HT1080 (cell line): Measurements from ENCODE around the gene CFAP107. TPM values are rescaled to one million over a fixed set of nuclear protein-coding genes. Genes with fewer than 3 reads are reported as not detected.
"Not testable (repeated sequence)": the region's sequence is repeated elsewhere in the genome, so short reads cannot be mapped to it uniquely, and the experiment has no call there.

Source experiments
- DNase-seq: peaks from one replicate; pipeline ENCODE4 v3.0.0-alpha.2; 2015; ENCODE audit warnings: low read depth
- polyA plus RNA-seq, 2 experiments: library from polyadenylated mRNA; depleted of rRNA; stranded (reverse); fragments of >200 nt; gene quantifications; 2 replicates each; pipeline ENCODE4 v1.2.3, GENCODE V29; 2015
- total RNA-seq: library from RNA; depleted of rRNA; stranded (reverse); fragments of >200 nt; shearing (Covaris generic); gene quantifications from 2 replicates; pipeline ENCODE4 v1.2.3, GENCODE V29; 2014; rRNA removed

CFAP107 gene, protein sequence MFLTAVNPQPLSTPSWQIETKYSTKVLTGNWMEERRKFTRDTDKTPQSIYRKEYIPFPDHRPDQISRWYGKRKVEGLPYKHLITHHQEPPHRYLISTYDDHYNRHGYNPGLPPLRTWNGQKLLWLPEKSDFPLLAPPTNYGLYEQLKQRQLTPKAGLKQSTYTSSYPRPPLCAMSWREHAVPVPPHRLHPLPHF
- total RNA-seq, result not detected in 2 replicates
- polyA plus RNA-seq (2015; cell fraction: cytosol; rRNA removed), result not detected in 2 replicates
- not detected in 2 replicates for polyA plus RNA-seq (2015; cell fraction: nucleus; rRNA removed)

DNA sequence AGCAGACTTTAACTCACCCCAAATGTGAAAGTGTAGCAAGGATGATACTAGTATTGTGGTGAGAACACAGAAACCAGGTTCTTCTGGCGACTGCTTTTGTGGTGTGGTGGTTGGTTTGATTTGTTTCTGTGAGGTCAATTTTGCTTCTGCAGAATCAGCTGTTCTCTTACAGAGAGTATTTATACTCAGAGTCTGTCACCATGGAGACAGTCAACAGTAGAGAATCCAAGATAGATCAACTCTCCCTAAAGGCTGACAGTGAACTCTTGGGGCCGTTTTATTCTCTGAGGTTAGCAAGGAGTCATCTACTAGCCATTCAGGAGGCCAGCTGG lies at the start of gene CFAP107:
CFAP107 (plus strand) TSS at position 209 of the 332 bp plus-strand sequence. CDS start 231 bp downstream, outside the sequence.
- DNase-seq, result no peak

DNA sequence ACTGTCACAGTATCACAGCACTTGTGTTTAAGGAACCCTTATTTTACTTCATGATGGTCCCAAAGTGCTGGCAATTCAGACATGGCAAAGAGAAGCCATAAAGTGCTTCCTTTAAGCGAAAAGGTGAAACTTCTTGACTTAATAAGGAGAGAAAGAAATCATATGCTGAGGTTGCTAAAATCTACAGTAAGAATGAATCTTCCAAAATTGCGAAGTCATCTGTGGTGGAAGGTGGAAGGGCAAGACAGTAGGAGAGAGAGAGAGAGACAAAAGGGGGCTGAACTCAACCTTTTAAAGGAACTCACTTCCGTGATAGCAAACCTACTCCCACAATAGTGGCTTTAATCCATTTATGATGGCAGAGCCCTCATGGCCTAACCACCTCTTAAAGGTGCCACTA lies 49.3 kb upstream of the CFAP107 start:
- DNase-seq, result no peak

DNA sequence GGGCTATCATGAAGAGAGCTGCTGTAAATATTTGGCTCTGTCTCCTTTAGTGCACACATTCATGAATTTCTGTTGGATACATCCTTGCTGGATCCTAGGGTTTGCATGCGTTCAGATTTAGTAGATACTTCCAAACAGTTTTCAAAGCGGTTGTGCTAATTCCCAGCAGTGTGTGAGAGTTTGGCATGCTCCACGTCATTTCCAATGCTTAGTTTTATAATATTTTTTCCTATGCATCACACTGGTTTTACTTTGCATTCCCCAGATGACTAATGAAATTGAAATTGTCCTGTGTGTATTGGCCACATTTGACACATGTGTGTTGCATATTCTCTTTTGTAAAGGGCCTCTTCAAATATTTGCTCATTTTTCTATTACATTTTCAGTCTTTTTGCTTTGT lies 48.6 kb upstream of the CFAP107 start:
- DNase-seq, result no peak

DNA sequence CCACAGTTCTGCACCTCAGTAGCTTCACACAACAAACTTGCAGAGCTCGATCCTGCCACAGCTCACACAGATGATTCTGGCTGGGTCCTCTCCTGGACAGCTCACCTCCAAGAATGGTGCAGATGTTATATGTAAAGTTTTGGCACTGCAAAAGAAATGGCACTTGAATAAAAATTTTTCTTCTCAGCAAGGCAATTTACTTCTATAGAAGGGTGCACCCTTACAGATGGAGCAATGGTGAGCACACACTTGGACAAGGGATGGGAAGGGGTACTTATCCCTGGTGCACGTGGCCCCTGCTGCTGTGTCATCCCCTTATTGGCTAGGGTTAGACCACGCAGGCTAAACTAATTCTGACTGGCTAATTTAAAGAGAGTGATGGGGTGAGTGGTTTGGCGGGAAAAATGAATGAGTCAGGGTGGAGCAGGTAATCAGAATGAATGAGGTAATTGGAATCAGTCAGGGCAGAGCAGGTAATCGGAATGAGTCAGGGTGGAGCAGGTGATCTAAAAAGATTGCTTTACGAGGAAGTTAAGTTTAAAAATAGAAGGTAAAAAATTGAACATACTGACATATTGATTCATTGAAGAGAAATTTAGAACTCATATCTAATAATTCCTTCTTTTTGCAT lies 42.1 kb upstream of the CFAP107 start:
- no peak for DNase-seq

DNA sequence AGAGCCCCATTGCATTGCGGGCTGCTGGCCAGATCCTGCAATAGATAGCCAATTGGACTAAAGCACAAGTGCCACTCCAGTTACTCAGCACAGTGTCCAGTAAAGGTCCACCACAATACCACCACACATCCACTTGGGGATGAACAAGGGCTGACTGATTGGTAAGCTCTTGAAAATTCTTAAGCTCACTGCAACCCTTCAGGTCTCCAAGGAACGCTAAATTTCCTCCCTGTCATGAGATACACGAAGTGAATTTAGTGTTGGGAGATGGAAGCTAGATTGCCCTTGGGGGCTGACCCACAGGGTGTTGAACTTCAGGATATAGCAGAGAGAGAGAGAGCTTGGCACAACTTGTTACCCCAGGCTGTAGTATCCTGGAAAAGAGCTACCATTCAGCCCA lies 39.9 kb upstream of the CFAP107 start:
- DNase-seq, result no peak

DNA sequence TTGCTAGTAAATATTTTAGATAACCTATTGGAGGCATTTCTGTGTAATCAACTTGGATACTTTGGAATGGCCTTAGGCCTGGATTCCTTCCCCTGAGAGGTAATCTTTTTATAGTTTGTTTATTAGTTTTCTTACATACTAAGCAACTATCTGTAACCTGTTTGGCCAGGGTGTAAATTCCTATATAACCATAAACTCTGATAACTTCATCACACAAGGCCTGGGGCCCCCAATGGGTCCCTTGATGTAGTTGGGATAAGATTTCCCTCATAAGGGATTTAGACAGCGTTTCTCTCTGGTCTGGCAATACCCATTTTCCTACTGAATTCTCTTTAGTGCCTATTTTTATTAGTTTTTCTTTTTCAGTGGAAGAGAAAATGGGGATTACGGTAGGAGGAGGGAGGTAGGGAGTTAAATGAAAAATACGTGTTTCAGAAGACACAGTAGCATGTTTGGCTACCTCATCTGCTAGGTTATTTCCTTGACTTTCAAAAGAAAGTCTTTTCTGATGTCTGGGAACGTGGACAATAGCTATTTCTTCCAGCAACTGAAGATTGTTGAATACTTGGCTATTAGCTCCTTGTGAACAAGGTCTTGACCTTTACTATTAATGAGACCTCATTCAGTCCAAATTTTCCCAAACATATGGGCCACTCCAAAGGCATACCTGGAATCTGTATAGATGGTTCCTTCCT lies 37.5 kb upstream of the CFAP107 start:
- DNase-seq, result no peak

DNA sequence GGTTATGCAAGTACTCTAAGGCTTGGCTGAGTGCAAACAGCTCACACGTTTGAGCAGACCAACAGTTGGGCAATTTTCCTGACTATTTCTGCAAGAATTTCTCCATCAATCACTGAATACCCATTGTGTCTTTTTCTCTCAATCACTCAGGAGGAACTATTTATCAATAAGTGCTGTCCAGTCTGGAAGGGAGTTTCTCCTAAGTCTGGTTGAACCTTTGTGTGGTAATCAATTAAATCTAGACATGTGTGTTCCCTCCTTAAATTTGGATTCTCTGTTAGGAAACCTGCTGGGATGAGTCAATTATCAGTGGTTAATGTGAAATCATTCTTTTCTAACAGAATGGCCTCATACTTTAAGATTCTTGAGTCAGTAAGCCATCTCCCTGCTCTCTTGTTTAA lies 36.9 kb upstream of the CFAP107 start:
- DNase-seq, result no peak

DNA sequence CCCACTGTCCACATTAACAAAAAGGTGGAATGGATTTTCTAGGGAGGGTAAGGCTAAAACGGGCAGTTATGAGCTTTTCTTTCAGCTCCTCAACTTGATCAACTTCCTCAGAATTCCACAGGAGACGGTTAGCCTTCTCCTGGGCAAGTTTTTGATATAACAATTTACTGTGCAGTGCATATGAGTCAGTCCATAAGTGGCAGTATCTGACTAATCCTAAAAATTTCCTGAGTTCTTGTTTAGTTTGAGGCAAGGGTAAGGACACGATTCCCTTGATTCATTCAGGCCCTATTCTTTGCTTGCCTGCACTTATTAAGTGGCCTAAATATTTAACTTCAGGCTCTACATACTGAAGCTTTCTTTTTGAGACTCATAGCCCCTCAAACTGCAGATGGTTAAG lies 36.3 kb upstream of the CFAP107 start:
- peak; percentile 42 for DNase-seq

DNA sequence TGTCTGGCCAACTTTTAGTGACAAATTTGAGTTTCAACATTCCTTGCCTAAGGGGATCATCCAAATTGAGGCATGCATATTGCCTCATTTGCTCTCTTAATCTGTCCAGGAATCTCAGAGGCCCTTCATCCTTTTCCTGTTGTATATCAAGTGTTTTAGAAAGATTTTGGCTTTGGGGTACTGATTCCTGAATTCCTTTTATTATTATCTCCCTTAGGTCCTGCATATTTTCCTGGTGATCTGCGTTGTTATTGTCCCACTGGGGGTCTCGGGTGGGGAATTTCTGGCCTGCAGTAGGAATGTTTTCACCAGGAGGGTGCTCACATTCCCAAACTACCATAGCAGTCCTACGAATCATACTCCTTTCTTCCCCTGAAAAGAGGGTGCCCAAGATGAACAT lies 34.5 kb upstream of the CFAP107 start:
- no peak for DNase-seq

DNA sequence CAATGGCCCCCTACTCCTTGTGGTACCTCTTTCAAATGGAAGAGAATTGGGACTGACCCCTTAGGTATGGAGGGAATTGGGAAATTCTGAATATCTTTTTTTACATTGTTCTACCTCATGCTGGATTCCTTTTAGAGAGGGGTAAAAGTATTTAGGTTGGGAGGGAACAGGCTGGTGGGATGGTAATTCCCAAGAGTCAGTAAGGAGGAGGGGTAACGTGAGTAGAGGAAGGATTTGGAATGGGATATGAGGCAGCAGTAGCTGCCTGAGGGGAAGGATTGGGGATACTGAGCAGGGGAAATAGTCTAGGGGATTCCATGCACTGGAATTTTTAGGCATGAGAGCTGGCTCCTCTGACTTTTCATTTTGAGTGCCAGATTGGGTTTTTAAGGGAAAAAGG lies 33.9 kb upstream of the CFAP107 start:
- no peak for DNase-seq

DNA sequence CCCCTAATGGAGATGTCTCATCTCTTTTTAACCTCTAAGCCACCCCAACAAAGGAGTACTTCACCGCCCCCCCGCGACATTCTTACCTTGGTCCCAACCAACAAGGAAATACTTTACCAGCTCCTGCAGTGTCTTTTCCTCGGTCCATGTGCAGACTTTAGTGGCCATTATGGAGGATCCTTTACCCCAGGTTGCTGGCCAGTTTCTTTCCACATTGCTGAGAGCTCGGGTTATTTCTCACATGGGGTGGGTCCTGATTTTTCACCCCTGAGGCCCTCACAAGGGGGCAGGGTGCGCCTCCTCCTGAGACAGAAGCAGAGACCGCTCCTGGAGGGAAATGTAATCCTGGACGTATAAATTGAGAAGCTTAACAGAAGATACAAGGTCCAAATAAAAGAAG lies 33.1 kb upstream of the CFAP107 start:
- no peak for DNase-seq

DNA sequence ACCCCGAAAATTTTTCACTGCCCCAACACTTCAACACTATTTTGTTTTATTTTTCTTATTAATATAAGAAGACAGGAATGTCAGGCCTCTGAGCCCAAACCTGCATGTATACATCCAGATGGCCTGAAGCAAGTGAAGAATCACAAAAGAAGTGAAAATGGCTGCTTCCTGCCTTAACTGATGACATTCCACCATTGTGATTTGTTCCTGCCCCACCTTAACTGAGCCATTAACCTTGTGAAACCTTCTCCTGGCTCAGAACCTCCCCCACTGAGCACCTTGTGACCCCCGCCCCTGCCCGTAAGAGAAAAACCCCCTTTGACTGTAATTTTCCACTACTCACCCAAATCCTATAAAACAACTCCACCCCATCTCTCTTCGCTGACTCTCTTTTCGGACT lies 32.3 kb upstream of the CFAP107 start:
- DNase-seq, result not testable (repeated sequence)

DNA sequence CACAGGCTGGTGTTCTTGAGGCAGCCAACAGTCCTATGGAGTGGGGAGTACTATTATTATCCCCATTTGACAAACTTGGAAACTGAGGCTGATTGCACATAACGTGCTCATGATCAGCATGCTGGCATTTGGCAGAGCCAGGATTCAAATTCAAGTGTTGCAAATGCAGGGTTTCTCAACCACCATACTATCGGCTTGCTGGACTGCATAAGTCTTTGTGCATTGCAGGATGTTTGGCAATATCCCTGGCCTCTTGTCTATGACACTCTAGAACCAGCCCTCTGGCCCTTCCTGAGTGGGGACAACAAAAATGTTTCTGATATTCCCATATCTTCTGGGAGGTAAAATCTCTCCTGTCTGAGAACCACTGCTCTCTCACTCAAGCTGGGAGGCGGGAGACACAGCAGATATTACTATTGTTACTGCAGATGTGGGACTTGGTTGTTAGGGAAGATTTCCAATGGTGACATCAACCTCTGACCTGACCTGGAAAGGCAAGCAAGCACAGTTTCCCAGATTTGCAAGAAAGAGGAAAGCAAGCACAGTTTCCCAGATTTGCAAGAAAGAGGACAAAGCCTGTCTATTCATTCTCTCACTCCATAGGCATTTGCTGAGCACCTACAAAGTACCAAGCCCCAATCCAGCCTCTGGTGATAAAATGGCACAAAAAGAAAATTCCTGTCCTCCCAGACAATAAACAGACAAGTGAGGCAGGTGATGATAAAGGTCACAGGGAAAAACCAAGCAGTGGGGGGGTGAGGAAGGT lies 31.1 kb upstream of the CFAP107 start:
- DNase-seq, result no peak

DNA sequence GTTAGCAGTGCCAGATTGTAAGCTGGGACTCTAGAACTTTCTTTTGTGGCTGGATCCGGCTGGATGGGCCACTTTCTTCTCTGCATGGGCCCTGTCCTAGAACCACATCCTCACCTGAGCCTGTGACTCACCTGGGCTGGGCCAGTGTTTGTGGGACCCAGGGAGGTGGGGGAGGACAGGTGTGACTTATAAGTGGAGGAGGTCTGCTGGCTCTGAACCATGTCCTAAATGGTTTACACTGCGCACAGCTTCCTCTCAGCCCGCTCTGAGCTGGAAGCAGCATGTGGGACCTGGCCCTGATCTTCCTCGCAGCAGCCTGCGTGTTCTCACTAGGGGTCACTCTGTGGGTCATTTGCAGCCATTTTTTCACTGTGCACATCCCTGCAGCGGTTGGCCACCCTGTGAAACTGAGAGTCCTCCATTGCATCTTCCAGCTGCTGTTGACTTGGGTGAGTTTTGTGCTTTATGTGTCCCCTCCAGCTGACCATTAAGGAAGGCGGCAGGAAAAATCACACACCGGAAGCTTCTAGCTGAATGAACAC lies 30.0 kb upstream of the CFAP107 start, which contains the start of gene AADACL3:
AADACL3 (plus strand) TSS at position 215 of the 542 bp plus-strand sequence; CDS start at position 282, 67 bp downstream.
- no peak for DNase-seq

DNA sequence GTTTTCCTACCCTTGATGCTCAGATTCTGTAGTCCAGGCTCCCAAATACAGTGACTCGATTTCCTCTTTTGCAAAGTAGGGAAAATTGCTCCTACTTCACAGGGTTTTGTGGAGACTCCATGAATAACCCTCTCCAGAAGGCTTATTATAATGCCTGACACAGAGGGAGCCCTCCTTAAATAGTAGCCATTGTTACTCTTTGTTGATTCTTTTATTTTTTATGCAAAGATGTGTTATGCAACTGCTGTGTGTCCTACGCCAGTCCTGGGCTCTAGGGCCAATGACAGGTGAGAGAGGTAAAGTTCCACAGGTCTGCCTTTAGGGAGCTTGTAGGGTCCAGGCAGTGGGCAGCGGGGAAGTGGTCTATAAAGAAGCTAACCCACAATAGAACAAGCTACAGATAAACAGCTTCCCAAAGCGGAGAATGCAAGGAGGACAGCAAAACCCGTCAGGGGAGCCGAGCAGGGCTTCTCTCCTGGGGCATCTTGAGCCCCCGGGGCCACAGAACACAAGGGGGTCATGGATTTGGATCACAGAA lies 28.6 kb upstream of the CFAP107 start:
- no peak for DNase-seq

DNA sequence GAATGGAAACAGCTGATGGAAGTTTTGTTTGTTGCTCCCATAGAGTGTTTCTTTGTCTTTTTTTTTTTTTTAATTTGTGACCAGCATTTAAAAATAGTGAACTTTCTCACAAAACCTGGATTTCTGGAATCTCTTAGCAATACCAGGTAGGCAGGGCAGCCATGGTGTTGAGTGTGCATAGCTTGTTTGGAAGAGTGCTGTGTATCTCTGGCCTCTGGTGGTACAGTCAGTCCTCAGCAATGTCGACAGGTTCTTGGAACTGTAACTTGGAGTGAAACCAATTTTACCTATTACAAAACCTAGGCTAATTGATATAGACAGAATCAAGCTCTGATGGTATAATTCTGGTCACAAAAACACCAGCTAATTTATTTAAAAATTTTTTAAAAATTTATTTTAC lies 23.4 kb upstream of the CFAP107 start:
- DNase-seq, result no peak

DNA sequence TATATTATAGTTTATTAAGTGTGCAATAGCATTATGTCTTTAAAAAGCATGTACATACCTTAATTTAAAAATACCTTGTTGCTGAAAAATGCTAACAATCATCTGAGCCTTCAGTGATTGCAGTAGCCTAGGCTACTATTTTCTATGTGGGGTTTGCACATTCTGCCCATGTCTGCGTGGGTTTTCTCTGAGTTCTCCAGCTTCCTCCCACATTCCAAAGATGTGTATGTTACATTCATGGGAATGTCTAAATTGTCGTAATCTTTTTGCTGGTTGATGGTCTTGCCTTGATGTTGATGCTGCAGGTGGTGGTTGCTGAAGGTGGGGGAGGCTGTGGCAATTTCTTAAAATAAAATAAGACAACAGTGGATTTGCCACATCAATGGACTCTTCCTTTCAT lies 17.6 kb upstream of the CFAP107 start:
- no peak for DNase-seq

DNA sequence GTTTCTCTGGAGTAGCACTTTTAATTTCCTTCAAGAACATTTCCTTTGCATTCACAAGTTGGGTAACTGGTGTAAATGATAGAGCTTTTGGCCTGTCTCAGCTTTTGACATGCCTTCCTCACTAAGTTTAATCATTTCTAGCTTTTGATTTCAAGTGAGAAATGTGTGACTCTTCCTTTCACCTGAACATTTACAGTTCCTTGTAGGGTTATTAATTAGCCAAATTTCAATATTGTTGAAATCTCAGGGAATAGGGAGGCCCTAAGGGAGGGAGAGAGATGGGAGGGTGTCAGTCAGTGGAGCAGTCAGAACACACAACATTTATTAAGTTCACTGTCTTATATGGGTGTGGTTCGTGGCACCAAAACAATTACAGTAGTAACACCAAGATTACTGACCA lies 15.8 kb upstream of the CFAP107 start:
- DNase-seq, result no peak

DNA sequence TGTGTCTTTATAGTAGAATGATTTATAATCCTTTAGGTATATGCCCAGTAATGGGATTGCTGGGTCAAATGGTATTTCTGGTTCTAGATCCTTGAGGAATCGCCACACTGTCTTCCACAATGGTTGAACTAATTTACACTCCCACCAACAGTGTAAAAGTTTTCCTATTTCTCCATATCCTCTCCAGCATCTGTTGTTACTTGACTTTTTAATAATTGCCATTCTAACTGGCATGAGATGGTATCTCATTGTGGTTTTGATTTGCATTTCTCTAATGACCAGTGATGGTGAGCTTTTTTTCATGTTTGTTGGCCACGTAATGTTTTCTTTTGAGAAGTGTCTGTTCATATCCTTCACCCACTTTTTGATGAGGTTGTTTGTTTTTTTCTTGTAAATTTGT lies 14.9 kb upstream of the CFAP107 start:
- DNase-seq, result not testable (repeated sequence)

DNA sequence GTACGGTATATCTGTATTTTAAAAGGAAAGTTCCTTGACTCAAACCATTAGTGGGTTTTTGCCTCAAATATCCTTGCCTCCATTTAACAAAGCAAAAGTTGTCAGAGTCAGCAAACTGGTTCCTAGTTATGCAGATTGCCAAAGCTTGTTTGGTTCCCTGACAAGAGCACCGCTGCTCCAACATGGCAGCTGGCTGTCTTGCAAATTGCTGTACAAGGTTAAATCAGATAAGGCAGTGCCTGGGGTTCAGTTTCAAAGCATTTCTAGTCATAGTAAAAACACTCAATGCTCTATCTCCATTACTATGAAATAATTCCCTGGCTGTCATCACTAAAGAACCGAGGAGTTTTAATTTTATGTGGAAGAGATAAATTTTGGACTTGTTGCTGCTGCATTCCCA lies 11.3 kb upstream of the CFAP107 start:
- no peak for DNase-seq

DNA sequence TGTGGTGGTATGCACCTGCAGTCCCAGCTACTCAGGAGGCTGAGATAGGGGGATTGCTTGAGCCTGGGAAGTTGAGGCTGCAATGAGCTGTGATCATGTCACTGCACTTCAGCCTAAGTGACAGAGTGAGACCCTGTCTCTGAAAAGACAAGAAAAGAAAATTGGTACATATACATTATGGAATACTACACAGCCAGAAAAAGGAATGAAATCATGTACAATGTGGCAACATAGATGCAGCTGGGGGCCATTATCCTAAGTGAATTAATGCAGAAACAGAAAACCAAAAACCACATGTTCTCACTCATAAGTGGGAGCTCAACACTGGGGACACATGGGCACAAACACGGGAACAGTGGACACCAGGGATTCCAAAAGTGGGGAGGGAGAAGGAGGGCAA lies 7.1 kb upstream of the CFAP107 start:
- no peak for DNase-seq
